Activated CD4-positive, alpha-beta memory T cell treated with anti-CD3 and anti-CD28 coated beads, Interleukin-2, amount 10 ng/mL, durations not matched to agents 7 days and 5 days (primary cell): ENCODE measurements around the gene GRB10. TPM values are rescaled to one million over a fixed set of nuclear protein-coding genes. Genes with fewer than 3 reads are reported as not detected.

Experiments used
- CTCF ChIA-PET: fragments of 350-600 bp; sonication (Branson Sonifier 250); formaldehyde crosslinking; loops from one replicate; lab custom pipeline; 2021; ENCODE audit warnings: antibody characterized with exemption, inconsistent platforms; lab: Charles Lee
- POLR2A ChIA-PET: fragments of 350-600 bp; sonication (Branson Sonifier 250); formaldehyde crosslinking; loops from one replicate; lab custom pipeline; 2021; ENCODE audit warnings: antibody characterized with exemption; lab: Charles Lee
- DNase-seq: peaks from one replicate; pipeline ENCODE4 v3.0.0-alpha.2; 2020
- H3K27ac Mint-ChIP-seq: one replicate; pipeline ENCODE4 v1.8.0; 2021; ENCODE audit warnings: mild to moderate bottlenecking, mixed read lengths
- H3K27me3 Mint-ChIP-seq: one replicate; pipeline ENCODE4 v1.8.0; 2021; ENCODE audit warnings: mixed read lengths
- H3K36me3 Mint-ChIP-seq: one replicate; pipeline ENCODE4 v1.8.0; 2021; ENCODE audit warnings: low read depth, mixed read lengths
- H3K4me1 Mint-ChIP-seq: one replicate; pipeline ENCODE4 v1.8.0; 2021; ENCODE audit warnings: mixed read lengths
- H3K4me3 Mint-ChIP-seq: one replicate; pipeline ENCODE4 v1.8.0; 2021; ENCODE audit warnings: mild to moderate bottlenecking, mixed read lengths
- H3K9me3 Mint-ChIP-seq: one replicate; pipeline ENCODE4 v1.8.0; 2021; ENCODE audit warnings: mixed read lengths
- total RNA-seq, 2 experiments: library from RNA; stranded (reverse); gene quantifications; one replicate each; pipeline ENCODE4 v1.2.3, GENCODE V29; 2021

Gene GRB10
- total RNA-seq, 2 experiments from 2014 or later, result 13.9 to 14.2 TPM

DNA sequence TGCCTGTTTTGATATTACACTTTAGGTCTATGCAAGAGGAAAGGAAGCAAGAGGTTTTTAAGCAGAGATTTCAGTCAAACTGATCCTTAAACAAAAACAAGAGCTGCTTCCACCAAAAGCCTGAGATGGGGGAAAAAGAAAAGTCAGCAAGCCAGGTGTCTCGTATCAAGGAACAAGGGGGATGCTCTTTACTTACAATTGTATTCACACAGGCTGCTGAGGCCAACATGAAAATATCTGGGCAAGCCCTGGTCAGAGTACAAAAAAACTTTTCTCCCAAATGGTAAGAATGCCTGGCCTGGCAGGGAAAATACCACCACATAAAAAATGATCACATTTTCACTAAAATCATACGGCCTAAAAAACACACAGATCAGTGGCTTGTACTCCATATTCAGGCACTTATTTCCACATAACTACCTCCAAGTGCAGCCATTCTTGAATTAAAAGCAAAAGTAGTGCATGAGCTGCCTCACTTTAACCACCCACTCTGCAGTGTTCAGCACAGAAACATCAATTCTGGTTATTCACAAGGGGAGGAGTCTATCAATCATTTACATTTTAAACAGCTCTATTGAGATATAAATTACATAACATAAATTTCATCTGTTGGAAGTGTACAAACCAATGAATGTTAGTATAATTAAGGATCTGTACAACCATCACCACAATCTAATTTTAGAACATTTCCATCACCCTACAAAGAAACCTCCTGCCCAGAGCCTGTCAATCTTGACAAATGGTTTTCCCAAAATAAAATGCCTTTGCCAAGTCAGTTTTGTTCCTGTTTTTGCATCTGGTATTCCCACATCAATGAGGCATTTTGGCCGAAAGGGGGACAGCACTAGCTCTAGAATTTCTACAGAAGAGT, 70.2 kb downstream of the GRB10 start:
- H3K36me3 Mint-ChIP-seq, result no peaks in the 10 kb centered on the region
- H3K27ac Mint-ChIP-seq, result no peak overlapping the region
- POLR2A ChIA-PET, result no interaction called here
- H3K27me3 Mint-ChIP-seq, result no peaks in the 10 kb centered on the region
- peaks cover 6% of the 10 kb centered on the region for H3K4me1 Mint-ChIP-seq
- CTCF ChIA-PET, result no interaction called here
- no peak for DNase-seq
- H3K9me3 Mint-ChIP-seq, result no peaks in the 10 kb centered on the region
- H3K4me3 Mint-ChIP-seq, result no peak overlapping the region

DNA sequence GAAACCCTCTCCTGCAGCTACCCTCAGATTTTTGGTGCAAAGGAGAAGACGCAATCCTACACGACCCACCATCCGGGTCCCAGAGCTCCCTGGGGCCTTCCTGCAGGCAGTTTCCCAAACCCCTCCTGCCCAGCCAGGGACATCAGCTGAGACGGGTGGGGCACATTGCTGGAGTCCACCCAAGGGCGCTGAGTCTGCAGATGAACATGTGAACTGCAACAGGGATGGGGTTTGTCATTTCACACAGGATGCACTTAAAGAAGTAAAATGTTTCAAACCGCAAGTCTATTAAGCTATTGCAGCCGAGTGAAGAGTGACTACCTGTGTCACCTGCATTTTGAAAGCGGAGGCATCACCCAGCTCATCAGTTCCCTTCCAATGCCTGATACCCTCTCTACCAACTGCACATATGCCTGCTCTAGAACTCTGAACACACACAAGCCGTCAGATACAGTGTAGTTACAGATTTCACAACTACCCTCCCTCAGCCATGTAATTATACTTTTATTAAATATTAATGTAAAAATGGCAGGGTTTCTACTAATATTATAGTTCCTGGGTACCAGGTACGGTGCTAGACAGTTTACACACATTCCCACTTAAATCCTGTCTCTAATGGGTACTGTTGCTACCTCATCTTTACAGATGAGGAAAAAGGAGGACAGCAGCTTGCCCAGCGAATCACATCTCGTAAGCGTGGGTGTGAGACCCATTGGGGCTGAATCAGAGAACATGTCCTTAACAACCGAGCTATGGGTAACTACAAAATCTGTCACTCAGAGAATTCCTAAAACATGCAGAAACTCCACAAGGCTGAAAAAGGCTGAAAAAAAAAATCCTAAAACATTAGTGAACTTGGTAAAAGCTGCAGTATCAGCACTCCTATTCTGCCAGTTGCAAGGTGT, 71.2 kb downstream of the GRB10 start:
- H3K27ac Mint-ChIP-seq, result no peak overlapping the region
- ChIA-PET CTCF (no interaction called here), POLR2A (no interaction called here)

DNA sequence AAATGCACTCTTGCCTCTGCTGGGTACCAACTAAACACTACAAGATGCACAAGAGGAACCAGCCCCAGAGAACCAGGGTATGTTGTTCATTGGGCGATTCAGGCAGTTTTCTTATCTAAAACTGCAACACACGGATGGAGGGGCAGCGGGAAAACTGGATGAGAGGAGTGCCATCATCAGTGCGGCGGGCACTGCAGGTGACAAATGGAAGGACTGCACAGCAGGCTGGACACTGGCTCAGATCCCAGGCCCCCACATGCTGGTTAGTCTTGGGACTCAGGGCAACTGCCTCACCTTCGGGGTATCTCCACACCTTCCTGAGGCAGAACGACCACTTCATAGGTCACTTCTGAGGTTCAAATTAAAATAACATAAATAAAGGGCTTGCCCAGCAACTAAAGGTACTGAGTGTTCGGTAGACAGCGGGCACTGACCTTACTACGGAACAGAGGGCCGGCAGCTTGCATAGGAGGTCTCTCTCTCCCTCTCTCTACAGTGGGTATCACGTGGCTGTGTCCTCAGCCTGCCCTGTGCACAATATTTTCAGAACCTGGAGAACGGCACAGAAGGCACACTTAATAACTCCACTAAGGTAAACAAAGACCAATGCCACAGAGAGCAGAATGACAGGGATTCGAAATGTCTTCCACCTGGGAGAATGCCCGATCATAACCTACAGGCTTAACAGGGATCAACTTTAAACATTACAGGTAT, 72.1 kb downstream of the GRB10 start:
- ChIA-PET CTCF (no interaction called here), POLR2A (no interaction called here)
- DNase-seq, result no peak
- no peaks in the 10 kb centered on the region for H3K27me3 Mint-ChIP-seq
- no peaks in the 10 kb centered on the region for H3K36me3 Mint-ChIP-seq
- H3K9me3 Mint-ChIP-seq, result no peaks in the 10 kb centered on the region
- no peak overlapping the region for H3K27ac Mint-ChIP-seq
- H3K4me1 Mint-ChIP-seq, result peaks cover 6% of the 10 kb centered on the region
- no peak overlapping the region for H3K4me3 Mint-ChIP-seq

More for the DNA sequence above, 71.2 kb downstream of the GRB10 start:
- Mint-ChIP-seq H3K9me3 (no peaks in the 10 kb centered on the region), H3K4me3 (no peak overlapping the region), H3K36me3 (no peaks in the 10 kb centered on the region), H3K4me1 (peaks cover 6% of the 10 kb centered on the region), H3K27me3 (no peaks in the 10 kb centered on the region)
- DNase-seq, result no peak

DNA sequence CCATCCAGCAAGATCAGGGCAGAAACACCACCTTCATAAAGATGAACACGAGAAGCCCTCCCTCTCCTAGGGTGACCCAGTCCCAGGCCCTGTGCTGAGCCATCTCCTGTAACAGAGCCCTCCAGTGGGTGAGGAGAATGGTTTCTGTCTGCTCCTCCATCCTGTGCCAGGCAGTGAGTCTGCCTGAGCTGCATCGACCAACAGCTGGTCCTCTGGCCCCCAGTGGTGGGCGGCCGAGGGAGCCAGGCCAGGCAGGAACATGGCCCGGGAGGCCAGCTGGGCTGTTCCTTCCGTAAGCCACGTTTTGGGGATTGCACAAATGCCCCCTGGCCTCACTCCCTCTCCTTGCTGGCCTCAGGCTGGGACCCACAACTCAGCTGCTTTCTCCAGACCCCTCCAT, 73.5 kb downstream of the GRB10 start:
- H3K9me3 Mint-ChIP-seq, result no peaks in the 10 kb centered on the region

DNA sequence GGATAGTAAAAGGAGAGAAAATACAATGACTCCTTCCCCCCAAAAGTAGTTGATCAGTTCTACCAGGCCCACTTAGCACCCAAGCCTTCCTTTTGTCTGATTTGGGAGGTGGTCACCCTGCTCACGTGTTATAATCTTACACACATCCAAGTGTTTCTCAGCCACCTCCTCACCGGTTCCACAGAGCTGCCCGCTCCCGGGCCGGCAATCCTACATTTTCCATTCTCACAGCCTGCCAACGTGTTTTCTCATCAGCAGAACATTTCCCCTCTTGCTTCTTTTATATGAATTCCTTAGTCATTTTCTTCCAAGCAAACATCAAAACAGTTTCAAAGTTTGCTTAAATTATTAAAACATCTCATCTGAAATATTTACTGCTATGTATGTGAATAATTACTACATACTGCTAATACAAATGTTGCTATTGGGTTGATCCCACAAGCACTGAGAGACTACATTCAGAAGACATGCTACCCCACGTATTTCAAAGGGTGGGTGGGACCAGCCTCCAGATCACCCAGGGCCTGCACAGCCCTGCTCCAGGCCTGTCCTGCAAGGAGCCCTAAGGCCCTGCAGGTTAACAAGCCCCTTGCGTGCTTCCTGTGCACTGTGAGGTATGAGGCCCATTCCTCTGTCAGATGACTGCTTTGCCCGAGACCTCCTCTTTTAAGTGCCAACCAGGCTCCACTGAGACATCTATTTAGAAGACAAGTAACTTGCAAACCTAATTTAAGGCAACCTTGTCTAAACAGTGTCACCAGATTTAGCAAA, 75.3 kb downstream of the GRB10 start:
- ChIA-PET POLR2A (no interaction called here), CTCF (interaction anchor here (1.9 kb wide), 1 partner anchor 10 kb away, joined by 4 read pairs; no protein-coding TSS in a partner anchor)

More for the DNA sequence above, 73.5 kb downstream of the GRB10 start:
- peaks cover 6% of the 10 kb centered on the region for H3K4me1 Mint-ChIP-seq
- DNase-seq, result no peak
- no peak overlapping the region for H3K4me3 Mint-ChIP-seq
- H3K27ac Mint-ChIP-seq, result no peak overlapping the region
- ChIA-PET CTCF (interaction anchor here (1.9 kb wide), 1 partner anchor 12 kb away, joined by 4 read pairs; no protein-coding TSS in a partner anchor), POLR2A (no interaction called here)
- H3K36me3 Mint-ChIP-seq, result no peaks in the 10 kb centered on the region
- H3K27me3 Mint-ChIP-seq, result no peaks in the 10 kb centered on the region

DNA sequence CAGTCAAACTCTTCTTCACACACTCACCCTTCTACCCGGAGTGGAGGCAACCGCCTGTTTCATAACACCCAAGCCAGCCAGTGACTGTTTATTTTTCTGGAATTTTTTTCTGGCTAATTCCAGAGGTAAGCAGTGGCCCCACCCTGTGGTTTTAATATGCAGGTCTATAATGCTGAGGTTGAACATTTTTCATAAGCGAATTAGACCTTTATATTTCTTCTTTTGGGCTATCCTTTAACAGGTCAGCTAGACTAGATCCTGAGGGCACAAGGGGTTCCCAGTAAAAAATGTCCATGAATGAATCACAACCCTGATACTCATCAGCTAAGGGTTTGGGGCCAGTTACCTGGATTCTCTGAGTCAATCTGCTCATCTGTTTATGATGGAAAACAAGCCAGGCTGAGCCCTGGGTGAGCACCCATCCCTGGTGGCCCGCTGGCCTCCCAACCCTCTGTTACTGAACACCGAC, 76.2 kb downstream of the GRB10 start:
- DNase-seq, result no peak
- ChIA-PET POLR2A (no interaction called here), CTCF (no interaction called here)
- Mint-ChIP-seq H3K9me3 (no peaks in the 10 kb centered on the region), H3K4me1 (no peaks in the 10 kb centered on the region), H3K36me3 (no peaks in the 10 kb centered on the region), H3K27me3 (no peaks in the 10 kb centered on the region), H3K27ac (no peak overlapping the region), H3K4me3 (no peak overlapping the region)

More for the DNA sequence above, 75.3 kb downstream of the GRB10 start:
- H3K4me1 Mint-ChIP-seq, result no peaks in the 10 kb centered on the region
- H3K9me3 Mint-ChIP-seq, result no peaks in the 10 kb centered on the region
- no peak for DNase-seq
- H3K4me3 Mint-ChIP-seq, result no peak overlapping the region
- H3K36me3 Mint-ChIP-seq, result no peaks in the 10 kb centered on the region
- H3K27ac Mint-ChIP-seq, result no peak overlapping the region
- H3K27me3 Mint-ChIP-seq, result no peaks in the 10 kb centered on the region

DNA sequence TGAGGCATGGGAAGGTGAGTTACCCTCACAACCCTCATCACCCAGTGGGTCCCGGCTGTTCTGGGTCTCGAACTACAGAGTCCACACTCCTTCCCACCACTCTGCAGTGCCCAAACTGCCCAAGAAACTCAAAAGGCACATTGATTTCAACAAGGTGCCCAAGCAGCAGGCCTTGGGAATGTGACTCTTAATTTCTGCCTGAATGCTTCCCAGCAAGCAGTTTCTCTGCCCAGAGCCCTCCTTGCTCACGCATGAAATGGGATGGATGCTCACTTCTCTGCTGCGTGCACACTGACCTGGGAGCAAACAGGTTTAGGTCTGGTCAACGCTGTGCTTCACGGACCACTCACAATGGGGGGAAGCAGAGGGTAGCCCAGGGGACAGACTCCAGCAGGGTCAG, 77.9 kb downstream of the GRB10 start:
- Mint-ChIP-seq H3K36me3 (no peaks in the 10 kb centered on the region), H3K27ac (no peak overlapping the region), H3K4me3 (no peak overlapping the region), H3K4me1 (no peaks in the 10 kb centered on the region), H3K9me3 (no peaks in the 10 kb centered on the region), H3K27me3 (no peaks in the 10 kb centered on the region)
- ChIA-PET CTCF (no interaction called here), POLR2A (no interaction called here)
- no peak for DNase-seq

DNA sequence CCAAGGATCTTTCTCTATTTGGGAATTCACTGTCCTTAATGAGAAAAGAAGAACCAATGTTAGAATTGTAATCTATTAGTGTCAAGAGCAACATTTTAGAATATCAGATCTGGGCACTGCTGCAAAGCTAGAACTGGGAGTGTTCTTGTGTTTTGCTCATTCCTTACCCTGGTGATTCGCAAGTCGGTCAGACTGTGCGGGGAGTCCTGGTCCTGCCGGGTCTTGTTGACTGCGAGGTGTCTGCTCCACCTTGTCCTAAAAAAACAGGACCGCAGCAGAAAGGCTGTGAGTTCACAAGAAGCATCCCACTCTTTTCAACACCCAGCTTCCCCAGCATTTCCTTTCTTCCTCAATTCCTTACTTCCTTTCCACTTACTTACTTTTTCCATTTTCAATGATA, 79.0 kb downstream of the GRB10 start:
- Mint-ChIP-seq H3K27me3 (no peaks in the 10 kb centered on the region), H3K4me3 (no peak overlapping the region), H3K9me3 (no peaks in the 10 kb centered on the region), H3K36me3 (no peaks in the 10 kb centered on the region), H3K4me1 (no peaks in the 10 kb centered on the region), H3K27ac (no peak overlapping the region)
- POLR2A ChIA-PET, result no interaction called here
- DNase-seq, result no peak
- CTCF ChIA-PET, result no interaction called here

DNA sequence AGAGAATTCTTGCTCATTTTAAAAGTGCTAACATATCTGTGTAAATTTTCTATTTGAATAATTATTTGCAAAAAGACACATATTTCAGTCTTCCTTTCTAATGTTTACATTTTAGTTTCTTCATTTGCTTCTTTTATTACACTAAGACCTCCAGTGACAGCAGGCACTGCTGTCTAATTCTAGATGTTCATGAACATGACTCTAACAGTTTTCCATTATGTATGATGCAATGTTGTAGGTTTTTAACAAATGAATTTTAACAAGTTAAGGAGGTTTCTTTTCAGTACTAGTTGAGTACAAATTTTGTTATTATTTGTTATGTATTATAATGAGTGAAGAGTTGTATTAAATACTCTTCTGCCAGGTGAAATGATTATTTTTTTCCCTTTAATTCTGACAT, 83.6 kb downstream of the GRB10 start:
- CTCF ChIA-PET, result interaction anchor here (2.2 to 3.0 kb wide), 2 partner anchors 442 to 462 kb away, joined by 7 to 8 read pairs; no protein-coding TSS in a partner anchor
- H3K27ac Mint-ChIP-seq, result no peak overlapping the region
- H3K9me3 Mint-ChIP-seq, result no peaks in the 10 kb centered on the region
- peaks cover 12% of the 10 kb centered on the region for H3K4me1 Mint-ChIP-seq
- DNase-seq, result no peak
- peaks cover 2% of the 10 kb centered on the region for H3K27me3 Mint-ChIP-seq
- no peak overlapping the region for H3K4me3 Mint-ChIP-seq
- no peaks in the 10 kb centered on the region for H3K36me3 Mint-ChIP-seq
- POLR2A ChIA-PET, result no interaction called here

DNA sequence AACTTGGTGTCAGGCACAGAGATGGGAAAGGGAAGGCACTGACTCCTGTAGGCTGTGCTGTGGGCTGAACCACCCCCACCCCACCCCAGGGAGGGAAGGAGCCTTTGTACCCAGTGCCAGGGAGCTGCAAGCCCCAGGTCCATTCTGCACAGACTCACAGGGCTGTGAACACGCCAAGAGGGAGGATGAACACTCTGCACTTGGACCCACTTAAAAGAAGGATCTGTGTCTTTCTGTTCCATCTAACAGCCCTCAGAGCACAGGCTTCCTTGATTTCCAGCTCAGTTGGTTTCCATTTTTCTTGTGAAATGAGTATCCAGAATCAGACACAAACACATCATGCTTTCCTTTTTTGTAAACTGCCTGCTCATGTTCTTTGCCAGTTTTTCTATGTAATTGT, 84.9 kb downstream of the GRB10 start:
- no peaks in the 10 kb centered on the region for H3K9me3 Mint-ChIP-seq
- H3K27ac Mint-ChIP-seq, result no peak overlapping the region

DNA sequence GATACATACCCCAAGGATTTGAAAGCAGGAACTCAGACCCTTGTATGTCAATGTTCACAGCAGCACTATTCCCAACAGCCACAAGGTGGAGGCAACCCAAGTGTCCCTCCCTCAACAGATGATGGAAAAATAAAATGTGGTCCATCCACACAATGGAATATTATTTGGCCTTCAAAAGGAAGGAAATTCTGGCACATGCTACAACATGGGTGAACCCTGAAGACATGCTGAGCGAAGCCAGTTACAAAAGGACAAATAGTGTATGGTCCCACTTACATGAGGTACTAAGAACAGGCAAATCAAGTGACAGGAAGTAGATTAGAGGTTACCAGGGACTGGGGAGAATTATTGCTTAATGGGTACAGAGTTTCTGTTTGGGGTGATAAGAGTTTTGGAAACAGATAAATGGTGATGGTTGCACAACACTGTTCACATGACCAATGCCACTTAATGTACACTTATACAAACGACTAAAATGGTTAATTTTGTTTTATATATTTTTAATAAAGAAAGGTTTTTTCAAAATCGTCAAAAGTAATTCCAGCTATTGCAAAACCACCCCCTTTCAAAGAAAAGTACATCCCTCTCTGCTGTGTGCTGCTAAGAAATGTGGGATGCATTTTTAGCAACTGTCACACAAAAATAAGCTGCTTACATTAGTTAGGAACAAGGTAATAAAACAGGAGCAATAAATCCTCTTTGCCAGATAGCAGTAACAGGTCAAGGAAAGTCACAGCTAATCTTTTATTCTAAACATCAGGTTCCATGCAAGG, 85.7 kb downstream of the GRB10 start:
- no peaks in the 10 kb centered on the region for H3K9me3 Mint-ChIP-seq
- H3K36me3 Mint-ChIP-seq, result no peaks in the 10 kb centered on the region
- ChIA-PET CTCF (interaction anchor here (1.2 to 3.0 kb wide), 5 partner anchors 11 to 466 kb away, joined by 3 to 8 read pairs (median 4); no protein-coding TSS in a partner anchor), POLR2A (no interaction called here)
- H3K27ac Mint-ChIP-seq, result no peak overlapping the region
- H3K4me1 Mint-ChIP-seq, result peaks cover 14% of the 10 kb centered on the region
- H3K27me3 Mint-ChIP-seq, result peaks cover 2% of the 10 kb centered on the region
- H3K4me3 Mint-ChIP-seq, result no peak overlapping the region
- no peak for DNase-seq

More for the DNA sequence above, 84.9 kb downstream of the GRB10 start:
- Mint-ChIP-seq H3K4me3 (no peak overlapping the region), H3K4me1 (peaks cover 14% of the 10 kb centered on the region), H3K27me3 (peaks cover 2% of the 10 kb centered on the region), H3K36me3 (no peaks in the 10 kb centered on the region)
- ChIA-PET POLR2A (no interaction called here), CTCF (interaction anchor here (1.2 to 3.0 kb wide), 5 partner anchors 11 to 465 kb away, joined by 3 to 8 read pairs (median 4); no protein-coding TSS in a partner anchor)
- no peak for DNase-seq
